Measurements from ENCODE around the gene RIMS4.

GRCh38 chr20:44705364-44706094 is 104.8 kb downstream of the RIMS4 start:
- TF ChIP-seq CTCF (IDR thresholded peaks at IDR 0.05): no peak
- TF ChIP-seq REST (IDR thresholded peaks at IDR 0.05; ENCODE audit: insufficient read depth in 1 of 2, low read depth in 2 of 2, low read length in 1 of 2): no peak
- no peak for TF ChIP-seq POLR2AphosphoS5 (IDR thresholded peaks at IDR 0.05; ENCODE audit: low read depth, low read length)
